ENCODE results near the gene GATAD2B.
"Not testable (repeated sequence)": the region's sequence is repeated elsewhere in the genome, so short reads cannot be mapped to it uniquely, and the experiment has no call there.

- not testable (repeated sequence) for TF ChIP-seq CTCF (IDR thresholded peaks at IDR 0.05; ENCODE audit: low read length); EZH2 (IDR thresholded peaks at IDR 0.05; ENCODE audit: borderline replicate concordance, low read length)
Measured at GRCh38 chr1:153833968-153834367, 88.8 kb downstream of the GATAD2B start.

Measured in OCI-LY1 (cell line).